ENCODE results near the gene NUDT22.
A peak's percentile ranks its signal among the peaks of the same experiment; 100 is the strongest.

The NUDT22 gene

GRCh38 chr11:64264371-64264852, 38.3 kb downstream of the NUDT22 start:
- H3K9me3 ChIP-seq (replicated peaks; ENCODE audit: low read length) = no peaks in the 10 kb centered on the region
- H3K4me1 ChIP-seq (ENCODE audit: control insufficient read depth, insufficient read depth, low read length) = peaks cover 20% of the 10 kb centered on the region
- no peak overlapping the region for H3K9ac ChIP-seq (ENCODE audit: low read depth, low read length)
- no peaks in the 10 kb centered on the region for H3K27me3 ChIP-seq (ENCODE audit: control insufficient read depth, insufficient read depth, low read length)
- H3K4me3 ChIP-seq (ENCODE audit: low read length) = no peak overlapping the region
- H3K36me3 ChIP-seq (ENCODE audit: insufficient read depth, low read length) = peaks cover 69% of the 10 kb centered on the region
- H3K4me2 ChIP-seq (ENCODE audit: low read length) = no peak overlapping the region

GRCh38 chr11:64265176-64266160, 39.4 kb downstream of the NUDT22 start:
- Histone ChIP-seq H3K4me1 (ENCODE audit: control insufficient read depth, insufficient read depth, low read length) (peaks cover 21% of the 10 kb centered on the region), H3K36me3 (ENCODE audit: insufficient read depth, low read length) (peaks cover 58% of the 10 kb centered on the region), H3K9ac (ENCODE audit: low read depth, low read length) (no peak overlapping the region), H3K4me2 (ENCODE audit: low read length) (no peak overlapping the region), H3K9me3 (replicated peaks; ENCODE audit: low read length) (no peaks in the 10 kb centered on the region), H3K4me3 (ENCODE audit: low read length) (no peak overlapping the region), H3K27me3 (ENCODE audit: control insufficient read depth, insufficient read depth, low read length) (no peaks in the 10 kb centered on the region)

- Histone ChIP-seq H3K36me3 (ENCODE audit: insufficient read depth, low read length) (peaks cover 50% of the 10 kb centered on the region), H3K4me1 (ENCODE audit: control insufficient read depth, insufficient read depth, low read length) (peaks cover 21% of the 10 kb centered on the region), H3K9me3 (replicated peaks; ENCODE audit: low read length) (no peaks in the 10 kb centered on the region), H3K27me3 (ENCODE audit: control insufficient read depth, insufficient read depth, low read length) (no peaks in the 10 kb centered on the region), H3K9ac (ENCODE audit: low read depth, low read length) (no peak overlapping the region), H3K4me2 (ENCODE audit: low read length) (no peak overlapping the region), H3K4me3 (ENCODE audit: low read length) (no peak overlapping the region)
Observed at GRCh38 chr11:64266339-64266738, 40.3 kb downstream of the NUDT22 start.

- peaks cover 29% of the 10 kb centered on the region for H3K4me1 ChIP-seq (ENCODE audit: control insufficient read depth, insufficient read depth, low read length)
- H3K27me3 ChIP-seq (ENCODE audit: control insufficient read depth, insufficient read depth, low read length) = no peaks in the 10 kb centered on the region
- H3K9me3 ChIP-seq (replicated peaks; ENCODE audit: low read length) = no peaks in the 10 kb centered on the region
- peaks cover 39% of the 10 kb centered on the region for H3K36me3 ChIP-seq (ENCODE audit: insufficient read depth, low read length)
- no peak overlapping the region for H3K4me2 ChIP-seq (ENCODE audit: low read length)
- no peak overlapping the region for H3K4me3 ChIP-seq (ENCODE audit: low read length)
- H3K9ac ChIP-seq (ENCODE audit: low read depth, low read length) = no peak overlapping the region
Observed at GRCh38 chr11:64267207-64267945, 41.3 kb downstream of the NUDT22 start.

- Histone ChIP-seq H3K4me3 (ENCODE audit: low read length) (peak overlapping the region; percentile 72), H3K4me2 (ENCODE audit: low read length) (peak overlapping the region; percentile 93), H3K4me1 (ENCODE audit: control insufficient read depth, insufficient read depth, low read length) (peaks cover 26% of the 10 kb centered on the region), H3K9me3 (replicated peaks; ENCODE audit: low read length) (no peaks in the 10 kb centered on the region), H3K27me3 (ENCODE audit: control insufficient read depth, insufficient read depth, low read length) (no peaks in the 10 kb centered on the region), H3K36me3 (ENCODE audit: insufficient read depth, low read length) (peaks cover 31% of the 10 kb centered on the region), H3K9ac (ENCODE audit: low read depth, low read length) (peak overlapping the region; percentile 80)
Observed at GRCh38 chr11:64268025-64268892, 42.2 kb downstream of the NUDT22 start.

- Histone ChIP-seq H3K4me2 (ENCODE audit: low read length) (peak overlapping the region; percentile 93), H3K9ac (ENCODE audit: low read depth, low read length) (peak overlapping the region; percentile 80), H3K27me3 (ENCODE audit: control insufficient read depth, insufficient read depth, low read length) (no peaks in the 10 kb centered on the region), H3K4me3 (ENCODE audit: low read length) (peak overlapping the region; percentile 72), H3K36me3 (ENCODE audit: insufficient read depth, low read length) (peaks cover 23% of the 10 kb centered on the region), H3K4me1 (ENCODE audit: control insufficient read depth, insufficient read depth, low read length) (peaks cover 26% of the 10 kb centered on the region), H3K9me3 (replicated peaks; ENCODE audit: low read length) (no peaks in the 10 kb centered on the region)
Observed at GRCh38 chr11:64268893-64269539, 42.9 kb downstream of the NUDT22 start.

GRCh38 chr11:64269540-64270220, 43.6 kb downstream of the NUDT22 start:
- H3K4me2 ChIP-seq (ENCODE audit: low read length) = peak overlapping the region; percentile 93
- H3K4me1 ChIP-seq (ENCODE audit: control insufficient read depth, insufficient read depth, low read length) = peaks cover 26% of the 10 kb centered on the region
- no peaks in the 10 kb centered on the region for H3K9me3 ChIP-seq (replicated peaks; ENCODE audit: low read length)
- H3K9ac ChIP-seq (ENCODE audit: low read depth, low read length) = peak overlapping the region; percentile 84
- peaks cover 16% of the 10 kb centered on the region for H3K36me3 ChIP-seq (ENCODE audit: insufficient read depth, low read length)
- peak overlapping the region; percentile 79 for H3K4me3 ChIP-seq (ENCODE audit: low read length)
- H3K27me3 ChIP-seq (ENCODE audit: control insufficient read depth, insufficient read depth, low read length) = no peaks in the 10 kb centered on the region

GRCh38 chr11:64275031-64275800, 49.1 kb downstream of the NUDT22 start:
- H3K9me3 ChIP-seq (replicated peaks; ENCODE audit: low read length) = no peaks in the 10 kb centered on the region
- H3K4me3 ChIP-seq (ENCODE audit: low read length) = no peak overlapping the region
- no peaks in the 10 kb centered on the region for H3K27me3 ChIP-seq (ENCODE audit: control insufficient read depth, insufficient read depth, low read length)
- H3K4me1 ChIP-seq (ENCODE audit: control insufficient read depth, insufficient read depth, low read length) = peaks cover 15% of the 10 kb centered on the region
- no peak overlapping the region for H3K9ac ChIP-seq (ENCODE audit: low read depth, low read length)
- peaks cover 9% of the 10 kb centered on the region for H3K36me3 ChIP-seq (ENCODE audit: insufficient read depth, low read length)
- H3K4me2 ChIP-seq (ENCODE audit: low read length) = no peak overlapping the region

- no peak overlapping the region for H3K4me2 ChIP-seq (ENCODE audit: low read length)
- peaks cover 9% of the 10 kb centered on the region for H3K36me3 ChIP-seq (ENCODE audit: insufficient read depth, low read length)
- no peak overlapping the region for H3K9ac ChIP-seq (ENCODE audit: low read depth, low read length)
- H3K4me1 ChIP-seq (ENCODE audit: control insufficient read depth, insufficient read depth, low read length) = peaks cover 15% of the 10 kb centered on the region
- H3K9me3 ChIP-seq (replicated peaks; ENCODE audit: low read length) = no peaks in the 10 kb centered on the region
- no peaks in the 10 kb centered on the region for H3K27me3 ChIP-seq (ENCODE audit: control insufficient read depth, insufficient read depth, low read length)
- H3K4me3 ChIP-seq (ENCODE audit: low read length) = no peak overlapping the region
Observed at GRCh38 chr11:64275841-64276240, 49.8 kb downstream of the NUDT22 start.
